GM21360 (cell line): Measurements from ENCODE around the gene ZDHHC11.
"Not testable (repeated sequence)": the region's sequence is repeated elsewhere in the genome, so short reads cannot be mapped to it uniquely, and the experiment has no call there.

ENCODE experiments used
- ATAC-seq: cut with Tn5 transposase; IDR thresholded peaks from one replicate; pipeline ENCODE4 v1.9.1; 2021; ENCODE audit warnings: mild to moderate bottlenecking, moderate library complexity; ENCODE audit not compliant: unreplicated experiment

Gene ZDHHC11

DNA sequence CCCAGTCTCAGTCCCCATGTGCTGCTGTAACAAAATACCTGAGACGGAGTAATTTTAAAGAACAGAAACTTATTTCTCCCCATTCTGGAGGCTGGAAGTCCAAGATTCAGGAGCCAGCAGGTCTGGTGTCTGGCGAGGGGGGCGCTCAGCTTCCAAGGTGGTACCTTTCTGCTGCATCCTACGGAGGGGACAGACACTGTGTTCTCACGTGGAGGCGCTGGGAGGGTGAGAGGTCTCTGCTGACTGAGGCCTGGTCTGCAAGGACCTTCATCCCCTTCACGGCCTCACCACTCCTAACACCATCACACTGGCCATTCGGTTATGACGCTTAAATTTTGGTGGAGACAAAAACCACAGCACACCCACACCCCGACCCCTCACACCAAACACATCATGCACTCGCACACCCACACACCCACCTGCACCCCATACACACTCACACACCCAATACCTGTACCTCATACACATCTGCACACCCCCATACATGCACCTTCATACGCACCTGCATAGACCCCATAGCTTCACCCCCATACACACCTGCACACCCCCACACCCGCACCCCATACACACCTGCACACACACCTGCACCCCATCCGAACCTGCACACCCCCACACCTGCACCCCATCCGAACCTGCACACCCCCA lies 9.8 kb upstream of the ZDHHC11 start:
- no peak for ATAC-seq

- no peak for ATAC-seq
Measured at GRCh38 chr5:859798-860296, 9.1 kb upstream of the ZDHHC11 start.

GRCh38 chr5:859391-859790 lies 8.6 kb upstream of the ZDHHC11 start:
- ATAC-seq = no peak

- no peak for ATAC-seq
Measured at GRCh38 chr5:858726-859125, 7.9 kb upstream of the ZDHHC11 start.

DNA sequence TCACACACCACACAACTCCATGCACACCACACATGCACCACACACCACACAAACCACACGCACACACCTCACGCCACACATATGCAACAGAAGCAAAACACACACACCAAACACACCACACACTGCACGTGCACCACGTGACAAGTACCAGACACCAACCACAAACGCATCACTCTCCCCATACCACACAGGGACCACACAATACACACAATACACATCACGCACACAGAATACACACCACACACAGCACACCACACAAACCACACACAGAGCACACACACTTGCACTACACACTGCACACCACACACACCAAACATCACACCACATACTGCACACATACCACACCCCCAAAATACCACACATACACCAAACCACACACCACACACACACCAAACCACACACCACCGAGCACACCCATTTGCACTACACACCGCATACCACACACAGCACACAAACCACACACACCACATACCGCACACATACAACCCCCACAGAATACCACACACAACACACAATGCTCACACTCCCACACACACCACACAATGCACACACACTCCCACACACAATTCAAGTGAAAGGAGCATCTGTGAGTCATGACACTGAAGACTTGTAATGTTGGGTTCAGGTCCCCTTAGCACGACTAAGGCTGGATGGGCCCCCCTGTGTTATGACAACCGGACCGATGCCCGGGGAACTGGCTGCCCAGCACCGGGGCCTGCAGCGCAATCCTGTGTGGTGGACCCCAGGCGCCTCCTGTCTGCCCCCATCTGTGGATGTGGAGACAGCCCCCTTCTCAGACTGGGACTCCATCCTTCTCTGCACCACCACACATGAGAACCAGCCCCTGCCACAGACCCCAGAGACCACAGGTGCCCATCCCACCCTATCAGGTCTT lies 6.0 kb upstream of the ZDHHC11 start:
- no peak for ATAC-seq

DNA sequence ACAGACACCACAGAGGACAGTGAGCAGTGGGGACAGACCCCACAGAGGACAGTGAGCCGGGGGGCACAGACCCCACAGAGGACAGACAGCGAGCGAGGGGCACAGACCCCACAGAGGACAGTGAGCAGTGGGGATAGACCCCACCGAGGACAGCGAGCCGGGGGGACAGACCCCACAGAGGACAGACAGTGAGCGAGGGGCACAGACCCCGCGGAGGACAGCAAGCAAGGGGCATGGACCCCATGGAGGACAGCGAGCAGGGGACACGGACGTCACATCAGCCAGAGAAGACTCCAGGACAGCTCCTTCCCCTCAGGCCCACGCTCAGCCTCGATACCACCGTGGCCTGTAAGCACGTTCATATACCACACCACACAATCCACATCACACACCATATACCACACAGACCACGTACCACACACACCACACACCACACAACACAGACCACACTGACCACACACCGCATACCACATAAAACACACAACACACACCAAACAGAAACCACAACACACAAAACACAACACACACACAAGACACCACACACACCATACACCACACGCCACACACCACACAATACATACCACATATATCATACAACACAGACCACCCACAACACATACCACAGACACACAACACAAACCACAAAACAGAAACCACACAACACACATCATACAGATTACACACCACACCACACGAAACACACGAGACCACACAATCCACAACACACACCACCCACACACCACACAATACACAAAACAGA lies 5.2 kb upstream of the ZDHHC11 start:
- ATAC-seq = no peak

GRCh38 chr5:854966-855743 lies 4.4 kb upstream of the ZDHHC11 start:
- no peak for ATAC-seq

DNA sequence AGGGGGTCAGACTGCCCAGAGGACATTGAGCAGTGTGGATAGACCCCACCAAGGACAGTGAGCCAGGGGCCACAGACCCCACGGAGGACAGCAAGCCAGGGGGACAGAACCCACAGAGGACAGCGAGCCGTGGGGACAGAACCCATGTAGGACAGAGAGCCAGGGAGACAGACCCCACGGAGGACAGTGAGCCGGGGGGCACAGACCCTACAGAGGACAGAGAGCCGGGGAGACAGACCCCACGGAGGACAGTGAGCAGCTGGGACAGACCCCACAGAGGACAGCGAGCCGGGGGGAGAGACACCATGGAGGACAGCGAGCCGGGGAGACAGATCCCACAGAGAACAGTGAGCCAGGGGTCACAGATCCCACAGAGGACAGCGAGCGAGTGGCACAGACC lies 3.4 kb upstream of the ZDHHC11 start:
- no peak for ATAC-seq

- not testable (repeated sequence) for ATAC-seq
Measured at GRCh38 chr5:853416-854090, 2.8 kb upstream of the ZDHHC11 start.

DNA sequence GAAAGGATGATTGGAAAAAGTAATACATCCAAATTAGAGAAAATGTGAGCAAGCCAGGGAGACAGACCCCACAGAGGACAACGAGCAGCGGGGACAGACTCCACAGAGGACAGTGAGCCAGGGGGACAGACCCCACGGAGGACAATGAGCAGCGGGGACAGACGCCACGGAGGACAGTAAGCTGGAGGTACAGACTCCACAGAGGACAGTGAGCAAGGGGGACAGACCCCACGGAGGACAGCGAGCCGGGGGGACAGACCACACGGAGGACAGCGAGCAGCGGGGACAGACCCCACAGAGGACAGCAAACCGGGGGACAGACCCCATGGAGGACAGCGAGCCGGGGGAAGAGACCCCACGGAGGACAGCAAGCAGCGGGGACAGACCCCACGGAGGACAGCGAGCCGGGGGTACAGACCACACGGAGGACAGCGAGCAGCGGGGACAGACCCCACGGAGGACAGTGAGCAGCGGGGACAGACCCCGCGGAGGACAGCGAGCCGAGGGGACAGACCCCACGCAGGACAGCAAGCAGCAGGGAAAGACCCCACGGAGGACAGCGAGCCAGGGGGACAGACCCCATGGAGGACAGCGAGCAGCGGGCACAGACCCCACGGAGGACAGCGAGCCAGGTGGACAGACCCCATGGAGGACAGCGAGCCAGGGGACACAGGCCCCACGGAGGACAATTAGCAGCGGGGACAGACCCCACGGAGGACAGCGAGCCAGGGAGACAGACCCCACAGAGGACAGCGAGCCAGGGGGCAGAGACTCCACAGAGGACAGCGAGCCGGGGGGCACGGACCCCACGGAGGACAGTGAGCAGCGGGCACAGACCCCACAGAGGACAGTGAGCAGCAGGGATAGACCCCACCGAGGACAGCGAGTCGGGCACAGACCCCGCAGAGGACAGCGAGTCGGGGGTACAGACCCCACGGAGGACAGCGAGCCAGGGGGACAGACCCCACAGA lies 1.9 kb upstream of the ZDHHC11 start:
- ATAC-seq = no peak

GRCh38 chr5:852018-852417 lies 1.2 kb upstream of the ZDHHC11 start:
- ATAC-seq = no peak

GRCh38 chr5:851553-851952 lies 767 bp upstream of the ZDHHC11 start:
- ATAC-seq = no peak

DNA sequence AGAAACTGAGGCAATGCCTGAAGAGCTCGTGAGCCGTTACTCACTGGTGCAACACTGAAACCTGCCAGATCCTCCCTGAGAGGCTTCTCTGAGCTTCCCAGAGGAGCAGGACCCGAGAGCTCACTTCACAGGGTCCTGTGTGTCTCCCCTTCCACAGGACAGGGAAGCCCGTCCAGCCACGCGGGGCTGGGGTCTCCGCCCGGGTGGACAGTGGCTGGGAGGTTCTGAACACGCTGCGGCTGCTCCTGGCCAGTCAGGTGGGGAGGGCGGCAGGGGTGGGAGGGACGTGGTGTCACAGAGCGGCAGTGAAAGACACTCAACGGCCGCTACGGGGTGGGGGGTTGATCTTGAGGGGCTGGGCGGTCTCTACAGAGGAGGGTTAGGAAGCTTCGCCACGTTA lies 290 bp upstream of the ZDHHC11 start:
- no peak for ATAC-seq

DNA sequence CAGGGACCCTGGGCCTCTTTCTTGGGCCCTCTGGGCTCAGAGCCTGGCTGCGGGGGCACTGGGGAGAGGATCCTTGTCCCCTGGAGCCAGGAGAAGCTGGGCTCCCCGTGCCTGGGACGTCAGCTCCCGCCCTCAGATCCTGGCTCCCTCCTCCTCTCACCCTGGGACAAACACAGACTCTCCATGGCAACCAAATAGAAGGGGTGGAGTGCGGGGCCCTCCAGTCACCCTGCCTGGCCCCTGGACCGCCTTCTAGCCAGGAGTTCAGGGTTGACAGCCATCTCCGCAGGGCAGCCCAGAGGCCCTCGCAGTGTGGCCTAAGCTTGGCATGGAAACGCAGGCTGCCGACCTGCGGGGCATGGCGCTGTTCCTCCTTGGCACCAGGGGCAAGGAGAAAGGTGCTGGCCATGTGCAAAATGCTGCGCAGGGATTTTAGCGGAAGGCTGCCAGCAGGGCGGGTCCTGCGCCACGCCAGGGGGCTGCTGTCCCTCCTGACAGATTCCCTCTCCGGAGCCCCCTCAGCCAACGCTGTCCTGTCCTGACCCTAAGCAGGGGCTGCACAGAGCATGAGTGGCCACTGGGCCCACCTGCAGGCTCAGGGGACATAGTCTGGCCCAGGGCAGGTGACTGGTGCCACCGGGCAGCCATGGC lies 1.0 kb downstream of the ZDHHC11 start:
- ATAC-seq = no peak

GRCh38 chr5:848671-849111 lies 2.1 kb downstream of the ZDHHC11 start:
- no peak for ATAC-seq

- not testable (repeated sequence) for ATAC-seq
Measured at GRCh38 chr5:847736-848135, 3.0 kb downstream of the ZDHHC11 start.

GRCh38 chr5:847212-847611 lies 3.6 kb downstream of the ZDHHC11 start:
- not testable (repeated sequence) for ATAC-seq

- not testable (repeated sequence) for ATAC-seq
Measured at GRCh38 chr5:846602-847091, 4.1 kb downstream of the ZDHHC11 start.
